ENCODE measurements around the gene POU2F1. TPM values are rescaled to one million over a fixed set of nuclear protein-coding genes. Genes with fewer than 3 reads are reported as not detected.

POU2F1 gene
- total and polyA plus RNA-seq, 2 experiments from 2014 or later = 38.8 to 66.1 TPM

DNA sequence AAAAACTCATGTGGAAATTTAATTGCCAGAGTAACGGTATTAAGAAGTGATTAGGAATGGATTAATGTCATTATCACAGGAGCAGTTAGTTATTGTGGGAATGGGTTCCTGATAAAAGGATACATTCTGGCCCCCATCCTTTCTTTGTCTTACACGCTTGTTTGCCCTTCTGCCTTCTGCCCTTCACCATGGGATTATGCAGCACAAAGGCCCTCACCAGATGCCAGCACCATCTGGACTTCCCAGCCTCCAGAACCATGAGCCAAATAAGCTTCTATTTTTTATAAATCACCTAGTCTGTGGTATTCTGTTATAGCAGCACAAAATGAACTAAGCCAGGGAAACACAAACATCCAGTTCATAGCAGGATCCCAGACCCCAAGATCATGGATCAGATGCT lies 33.9 kb upstream of the POU2F1 start:
- Histone ChIP-seq H3K27ac (ENCODE audit: low read depth) (no peak overlapping the region), H3K9me2 (ENCODE audit: insufficient read depth) (peaks cover 3% of the 10 kb centered on the region), H3K79me2 (replicated peaks; ENCODE audit: insufficient read depth) (no peaks in the 10 kb centered on the region), H3F3A (replicated peaks; ENCODE audit: low read depth) (no peaks in the 10 kb centered on the region), H2AFZ (no peak overlapping the region), H3K4me3 (no peak overlapping the region), H4K20me1 (replicated peaks; ENCODE audit: insufficient read depth) (no peaks in the 10 kb centered on the region), H3K36me3 (ENCODE audit: insufficient read depth) (no peaks in the 10 kb centered on the region), H3K27me3 (ENCODE audit: insufficient read depth) (no peaks in the 10 kb centered on the region), H3K4me1 (ENCODE audit: insufficient read depth) (no peaks in the 10 kb centered on the region), H3K4me2 (no peak overlapping the region)
- DNase-seq (ENCODE audit: low spot score) (no peak), ATAC-seq (no peak)
- no peaks in the 10 kb centered on the region for H3K36me3 Mint-ChIP-seq (ENCODE audit: low read depth)
- H3K9me3 Mint-ChIP-seq = no peaks in the 10 kb centered on the region
- TF ChIP-seq NANOG (IDR thresholded peaks at IDR 0.05; ENCODE audit: borderline replicate concordance) (no peak), POLR2AphosphoS5 (IDR thresholded peaks at IDR 0.05; ENCODE audit: low read depth) (no peak), ZNF114 (CRISPR knock-in tag; IDR thresholded peaks at IDR 0.05) (no peak), JUNB (IDR thresholded peaks at IDR 0.05; ENCODE audit: unreplicated experiment) (no peak), ETS1 (IDR thresholded peaks at IDR 0.05) (no peak), STAT1 (IDR thresholded peaks at IDR 0.05; ENCODE audit: unreplicated experiment) (no peak), EZH2 (IDR thresholded peaks at IDR 0.05; ENCODE audit: low read depth, unreplicated experiment) (no peak), EZH2phosphoT487 (IDR thresholded peaks at IDR 0.05; ENCODE audit: unreplicated experiment) (no peak), CREB1 (CRISPR knock-in tag; IDR thresholded peaks at IDR 0.05; ENCODE audit: low read depth) (no peak), ZNF462 (CRISPR knock-in tag; IDR thresholded peaks at IDR 0.05) (no peak)
- TF ChIP-seq, protein P1, sequence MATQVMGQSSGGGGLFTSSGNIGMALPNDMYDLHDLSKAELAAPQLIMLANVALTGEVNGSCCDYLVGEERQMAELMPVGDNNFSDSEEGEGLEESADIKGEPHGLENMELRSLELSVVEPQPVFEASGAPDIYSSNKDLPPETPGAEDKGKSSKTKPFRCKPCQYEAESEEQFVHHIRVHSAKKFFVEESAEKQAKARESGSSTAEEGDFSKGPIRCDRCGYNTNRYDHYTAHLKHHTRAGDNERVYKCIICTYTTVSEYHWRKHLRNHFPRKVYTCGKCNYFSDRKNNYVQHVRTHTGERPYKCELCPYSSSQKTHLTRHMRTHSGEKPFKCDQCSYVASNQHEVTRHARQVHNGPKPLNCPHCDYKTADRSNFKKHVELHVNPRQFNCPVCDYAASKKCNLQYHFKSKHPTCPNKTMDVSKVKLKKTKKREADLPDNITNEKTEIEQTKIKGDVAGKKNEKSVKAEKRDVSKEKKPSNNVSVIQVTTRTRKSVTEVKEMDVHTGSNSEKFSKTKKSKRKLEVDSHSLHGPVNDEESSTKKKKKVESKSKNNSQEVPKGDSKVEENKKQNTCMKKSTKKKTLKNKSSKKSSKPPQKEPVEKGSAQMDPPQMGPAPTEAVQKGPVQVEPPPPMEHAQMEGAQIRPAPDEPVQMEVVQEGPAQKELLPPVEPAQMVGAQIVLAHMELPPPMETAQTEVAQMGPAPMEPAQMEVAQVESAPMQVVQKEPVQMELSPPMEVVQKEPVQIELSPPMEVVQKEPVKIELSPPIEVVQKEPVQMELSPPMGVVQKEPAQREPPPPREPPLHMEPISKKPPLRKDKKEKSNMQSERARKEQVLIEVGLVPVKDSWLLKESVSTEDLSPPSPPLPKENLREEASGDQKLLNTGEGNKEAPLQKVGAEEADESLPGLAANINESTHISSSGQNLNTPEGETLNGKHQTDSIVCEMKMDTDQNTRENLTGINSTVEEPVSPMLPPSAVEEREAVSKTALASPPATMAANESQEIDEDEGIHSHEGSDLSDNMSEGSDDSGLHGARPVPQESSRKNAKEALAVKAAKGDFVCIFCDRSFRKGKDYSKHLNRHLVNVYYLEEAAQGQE (IDR thresholded peaks at IDR 0.05; ENCODE audit: unreplicated experiment) = no peak
- TF ChIP-seq, protein P2, sequence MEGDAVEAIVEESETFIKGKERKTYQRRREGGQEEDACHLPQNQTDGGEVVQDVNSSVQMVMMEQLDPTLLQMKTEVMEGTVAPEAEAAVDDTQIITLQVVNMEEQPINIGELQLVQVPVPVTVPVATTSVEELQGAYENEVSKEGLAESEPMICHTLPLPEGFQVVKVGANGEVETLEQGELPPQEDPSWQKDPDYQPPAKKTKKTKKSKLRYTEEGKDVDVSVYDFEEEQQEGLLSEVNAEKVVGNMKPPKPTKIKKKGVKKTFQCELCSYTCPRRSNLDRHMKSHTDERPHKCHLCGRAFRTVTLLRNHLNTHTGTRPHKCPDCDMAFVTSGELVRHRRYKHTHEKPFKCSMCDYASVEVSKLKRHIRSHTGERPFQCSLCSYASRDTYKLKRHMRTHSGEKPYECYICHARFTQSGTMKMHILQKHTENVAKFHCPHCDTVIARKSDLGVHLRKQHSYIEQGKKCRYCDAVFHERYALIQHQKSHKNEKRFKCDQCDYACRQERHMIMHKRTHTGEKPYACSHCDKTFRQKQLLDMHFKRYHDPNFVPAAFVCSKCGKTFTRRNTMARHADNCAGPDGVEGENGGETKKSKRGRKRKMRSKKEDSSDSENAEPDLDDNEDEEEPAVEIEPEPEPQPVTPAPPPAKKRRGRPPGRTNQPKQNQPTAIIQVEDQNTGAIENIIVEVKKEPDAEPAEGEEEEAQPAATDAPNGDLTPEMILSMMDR (conservative IDR thresholded peaks at IDR 0.05; ENCODE audit: low read depth in 2 of 2) = no peak
- H3K27ac Mint-ChIP-seq = no peak overlapping the region
- H3K4me1 Mint-ChIP-seq = no peaks in the 10 kb centered on the region
- H3K4me3 Mint-ChIP-seq = no peak overlapping the region
- H3K27me3 Mint-ChIP-seq (ENCODE audit: insufficient read depth, low read depth, poor library complexity) = no peaks in the 10 kb centered on the region
